DMS114 treated with DMSO at 0.1 percent for 48 hours (cell line): ENCODE results near the gene TACR1.
A peak's percentile ranks its signal among the peaks of the same experiment; 100 is the strongest.

Source experiments
- DNase-seq: peaks from one replicate; lab custom pipeline; 2025; ENCODE audit not compliant: unreplicated experiment; lab: John Stamatoyannopoulos, UW

TACR1 gene

GRCh38 chr2:75055142-75055819 is 144.0 kb downstream of the TACR1 start:
- DNase-seq = no peak

GRCh38 chr2:75054296-75054695 is 145.0 kb downstream of the TACR1 start:
- DNase-seq = no peak

- peak; percentile 17 for DNase-seq
These were observed 145.7 kb downstream of the TACR1 start for GRCh38 chr2:75053484-75054112.

- no peak for DNase-seq
These were observed 151.2 kb downstream of the TACR1 start for GRCh38 chr2:75047992-75048625.

GRCh38 chr2:75047189-75047991 is 151.9 kb downstream of the TACR1 start:
- no peak for DNase-seq

GRCh38 chr2:75045526-75046050 is 153.7 kb downstream of the TACR1 start:
- DNase-seq = no peak

- no peak for DNase-seq
These were observed 155.0 kb downstream of the TACR1 start for GRCh38 chr2:75044291-75044690.

- DNase-seq = no peak
These were observed 156.5 kb downstream of the TACR1 start for GRCh38 chr2:75042823-75043222.

- no peak for DNase-seq
These were observed 157.4 kb downstream of the TACR1 start for GRCh38 chr2:75041731-75042600.

- no peak for DNase-seq
These were observed 158.1 kb downstream of the TACR1 start for GRCh38 chr2:75041226-75041625.

GRCh38 chr2:75035444-75036353 is 163.6 kb downstream of the TACR1 start:
- no peak for DNase-seq

- no peak for DNase-seq
These were observed 165.8 kb downstream of the TACR1 start for GRCh38 chr2:75033516-75033915.

- no peak for DNase-seq
These were observed 167.2 kb downstream of the TACR1 start for GRCh38 chr2:75031906-75032803.

- DNase-seq = no peak
These were observed 168.1 kb downstream of the TACR1 start for GRCh38 chr2:75031171-75031570.

- DNase-seq = no peak
These were observed 168.9 kb downstream of the TACR1 start for GRCh38 chr2:75030218-75031009.

GRCh38 chr2:75027886-75028285 is 171.4 kb downstream of the TACR1 start:
- DNase-seq = no peak

GRCh38 chr2:75025633-75026380 is 173.5 kb downstream of the TACR1 start:
- DNase-seq = no peak
